Activated T-cell treated with anti-CD3 and anti-CD28 coated beads, Interleukin-2, amount 50 U/mL, for 72 hours (primary cell): ENCODE results near the gene PTPRM. TPM values are rescaled to one million over a fixed set of nuclear protein-coding genes. Genes with fewer than 3 reads are reported as not detected.

ENCODE experiments used
- ATAC-seq, 2 donors: fragments of 150-1000 bp; cut with Tn5 transposase; replicated peaks in 1 of 2; 2 replicates each; pipeline ENCODE4 v1.10.0; 2021; ENCODE audit warnings: moderate library complexity in 2 of 2, mild to moderate bottlenecking in 1 of 2
- DNase-seq, 2 donors: peaks; one replicate each; pipeline ENCODE4 v3.0.0; 2021 to 2022; ENCODE audit warnings: mixed read lengths in 1 of 2
- H3K27ac Mint-ChIP-seq: one replicate; pipeline ENCODE4 v1.8.0; 2022; ENCODE audit warnings: mild to moderate bottlenecking, moderate library complexity, mixed read lengths
- H3K27me3 Mint-ChIP-seq: one replicate; pipeline ENCODE4 v1.8.0; 2022; ENCODE audit warnings: low read depth, mixed read lengths
- H3K36me3 Mint-ChIP-seq, 2 donors: one replicate each; pipeline ENCODE4 v1.8.0; 2022; ENCODE audit warnings: mixed read lengths in 2 of 2, mild to moderate bottlenecking in 1 of 2; ENCODE audit not compliant: insufficient read depth in 2 of 2
- H3K4me1 Mint-ChIP-seq: one replicate; pipeline ENCODE4 v1.8.0; 2022; ENCODE audit warnings: low read depth, mixed read lengths
- H3K4me3 Mint-ChIP-seq, 2 donors: one replicate each; pipeline ENCODE4 v1.8.0; 2022; ENCODE audit warnings: mild to moderate bottlenecking in 2 of 2, mixed read lengths in 2 of 2, moderate library complexity in 2 of 2
- H3K9me3 Mint-ChIP-seq, 2 donors: one replicate each; pipeline ENCODE4 v1.8.0; 2022; ENCODE audit warnings: mixed read lengths in 2 of 2
- total RNA-seq, 2 donors: library from RNA; stranded (reverse); gene quantifications; one replicate each; pipeline ENCODE4 v1.2.3, GENCODE V29; 2022

The PTPRM gene
- total RNA-seq, 2 donors from 2014 or later = 6.3 to 21.3 TPM

GRCh38 chr18:8349608-8350323, 782.6 kb downstream of the PTPRM start:
- H3K4me1 Mint-ChIP-seq = no peaks in the 10 kb centered on the region
- ATAC-seq = no peak
- H3K27me3 Mint-ChIP-seq = no peaks in the 10 kb centered on the region
- H3K4me3 Mint-ChIP-seq = no peak overlapping the region
- H3K27ac Mint-ChIP-seq = no peak overlapping the region
- DNase-seq = no peak
- no peaks in the 10 kb centered on the region for H3K9me3 Mint-ChIP-seq
- no peaks in the 10 kb centered on the region for H3K36me3 Mint-ChIP-seq

GRCh38 chr18:8350628-8351027, 783.5 kb downstream of the PTPRM start:
- Mint-ChIP-seq H3K9me3 (no peaks in the 10 kb centered on the region), H3K4me3 (no peak overlapping the region), H3K27me3 (no peaks in the 10 kb centered on the region), H3K4me1 (no peaks in the 10 kb centered on the region), H3K27ac (no peak overlapping the region), H3K36me3 (no peaks in the 10 kb centered on the region)
- DNase-seq (no peak), ATAC-seq (no peak)

GRCh38 chr18:8351161-8351560, 784.0 kb downstream of the PTPRM start:
- H3K36me3 Mint-ChIP-seq = no peaks in the 10 kb centered on the region
- H3K27ac Mint-ChIP-seq = no peak overlapping the region
- DNase-seq (no peak), ATAC-seq (no peak)
- no peak overlapping the region for H3K4me3 Mint-ChIP-seq
- H3K9me3 Mint-ChIP-seq = no peaks in the 10 kb centered on the region
- no peaks in the 10 kb centered on the region for H3K27me3 Mint-ChIP-seq
- H3K4me1 Mint-ChIP-seq = no peaks in the 10 kb centered on the region

- no peak for ATAC-seq
- H3K4me3 Mint-ChIP-seq = no peak overlapping the region
- H3K27ac Mint-ChIP-seq = no peak overlapping the region
Observed at GRCh38 chr18:8354304-8354703, 787.2 kb downstream of the PTPRM start.

GRCh38 chr18:8356001-8356400, 788.9 kb downstream of the PTPRM start:
- Mint-ChIP-seq H3K27me3 (no peaks in the 10 kb centered on the region), H3K9me3 (no peaks in the 10 kb centered on the region), H3K36me3 (no peaks in the 10 kb centered on the region), H3K4me3 (no peak overlapping the region), H3K27ac (no peak overlapping the region), H3K4me1 (no peaks in the 10 kb centered on the region)
- DNase-seq = no peak
- ATAC-seq = no peak

More at GRCh38 chr18:8354304-8354703, 787.2 kb downstream of the PTPRM start:
- no peaks in the 10 kb centered on the region for H3K36me3 Mint-ChIP-seq
- no peak for DNase-seq
- no peaks in the 10 kb centered on the region for H3K4me1 Mint-ChIP-seq
- no peaks in the 10 kb centered on the region for H3K27me3 Mint-ChIP-seq
- H3K9me3 Mint-ChIP-seq = no peaks in the 10 kb centered on the region

- Mint-ChIP-seq H3K27ac (no peak overlapping the region), H3K4me3 (no peak overlapping the region), H3K36me3 (no peaks in the 10 kb centered on the region), H3K9me3 (no peaks in the 10 kb centered on the region), H3K4me1 (no peaks in the 10 kb centered on the region), H3K27me3 (no peaks in the 10 kb centered on the region)
- DNase-seq = no peak
- ATAC-seq = no peak
Observed at GRCh38 chr18:8357320-8357719, 790.2 kb downstream of the PTPRM start.

GRCh38 chr18:8358033-8358765, 791.1 kb downstream of the PTPRM start:
- Mint-ChIP-seq H3K27me3 (no peaks in the 10 kb centered on the region), H3K27ac (no peak overlapping the region), H3K36me3 (no peaks in the 10 kb centered on the region), H3K9me3 (no peaks in the 10 kb centered on the region), H3K4me1 (no peaks in the 10 kb centered on the region), H3K4me3 (no peak overlapping the region)
- no peak for DNase-seq
- ATAC-seq = no peak

GRCh38 chr18:8359076-8359475, 792.0 kb downstream of the PTPRM start:
- no peaks in the 10 kb centered on the region for H3K9me3 Mint-ChIP-seq
- H3K4me3 Mint-ChIP-seq = no peak overlapping the region
- no peak overlapping the region for H3K27ac Mint-ChIP-seq
- no peaks in the 10 kb centered on the region for H3K36me3 Mint-ChIP-seq
- no peaks in the 10 kb centered on the region for H3K27me3 Mint-ChIP-seq
- ATAC-seq (no peak), DNase-seq (no peak)
- H3K4me1 Mint-ChIP-seq = no peaks in the 10 kb centered on the region

- DNase-seq (no peak), ATAC-seq (no peak)
- no peaks in the 10 kb centered on the region for H3K27me3 Mint-ChIP-seq
- H3K36me3 Mint-ChIP-seq = no peaks in the 10 kb centered on the region
- H3K4me3 Mint-ChIP-seq = no peak overlapping the region
- no peaks in the 10 kb centered on the region for H3K9me3 Mint-ChIP-seq
- no peak overlapping the region for H3K27ac Mint-ChIP-seq
- H3K4me1 Mint-ChIP-seq = no peaks in the 10 kb centered on the region
Observed at GRCh38 chr18:8359481-8359880, 792.4 kb downstream of the PTPRM start.

- Mint-ChIP-seq H3K4me3 (no peak overlapping the region), H3K27ac (no peak overlapping the region), H3K4me1 (no peaks in the 10 kb centered on the region), H3K27me3 (no peaks in the 10 kb centered on the region), H3K9me3 (no peaks in the 10 kb centered on the region), H3K36me3 (no peaks in the 10 kb centered on the region)
- ATAC-seq = no peak
- DNase-seq = no peak
Observed at GRCh38 chr18:8361941-8362471, 794.9 kb downstream of the PTPRM start.

- Mint-ChIP-seq H3K9me3 (no peaks in the 10 kb centered on the region), H3K27ac (no peak overlapping the region)
- DNase-seq = no peak
Observed at GRCh38 chr18:8362863-8363262, 795.7 kb downstream of the PTPRM start.

GRCh38 chr18:8364385-8364784, 797.3 kb downstream of the PTPRM start:
- H3K36me3 Mint-ChIP-seq = no peaks in the 10 kb centered on the region
- no peaks in the 10 kb centered on the region for H3K9me3 Mint-ChIP-seq
- H3K27ac Mint-ChIP-seq = no peak overlapping the region
- no peak for DNase-seq
- no peak for ATAC-seq
- no peak overlapping the region for H3K4me3 Mint-ChIP-seq
- no peaks in the 10 kb centered on the region for H3K4me1 Mint-ChIP-seq
- H3K27me3 Mint-ChIP-seq = peaks cover 15% of the 10 kb centered on the region

More at GRCh38 chr18:8362863-8363262, 795.7 kb downstream of the PTPRM start:
- Mint-ChIP-seq H3K4me3 (no peak overlapping the region), H3K4me1 (no peaks in the 10 kb centered on the region), H3K36me3 (no peaks in the 10 kb centered on the region), H3K27me3 (peaks cover under 1% of the 10 kb centered on the region)
- no peak for ATAC-seq

- Mint-ChIP-seq H3K4me1 (no peaks in the 10 kb centered on the region), H3K27me3 (peaks cover 15% of the 10 kb centered on the region), H3K27ac (no peak overlapping the region), H3K4me3 (no peak overlapping the region), H3K9me3 (no peaks in the 10 kb centered on the region), H3K36me3 (no peaks in the 10 kb centered on the region)
- no peak for ATAC-seq
- no peak for DNase-seq
Observed at GRCh38 chr18:8365006-8365405, 797.9 kb downstream of the PTPRM start.
